Measurements from ENCODE around the gene ANKMY1.

DNA sequence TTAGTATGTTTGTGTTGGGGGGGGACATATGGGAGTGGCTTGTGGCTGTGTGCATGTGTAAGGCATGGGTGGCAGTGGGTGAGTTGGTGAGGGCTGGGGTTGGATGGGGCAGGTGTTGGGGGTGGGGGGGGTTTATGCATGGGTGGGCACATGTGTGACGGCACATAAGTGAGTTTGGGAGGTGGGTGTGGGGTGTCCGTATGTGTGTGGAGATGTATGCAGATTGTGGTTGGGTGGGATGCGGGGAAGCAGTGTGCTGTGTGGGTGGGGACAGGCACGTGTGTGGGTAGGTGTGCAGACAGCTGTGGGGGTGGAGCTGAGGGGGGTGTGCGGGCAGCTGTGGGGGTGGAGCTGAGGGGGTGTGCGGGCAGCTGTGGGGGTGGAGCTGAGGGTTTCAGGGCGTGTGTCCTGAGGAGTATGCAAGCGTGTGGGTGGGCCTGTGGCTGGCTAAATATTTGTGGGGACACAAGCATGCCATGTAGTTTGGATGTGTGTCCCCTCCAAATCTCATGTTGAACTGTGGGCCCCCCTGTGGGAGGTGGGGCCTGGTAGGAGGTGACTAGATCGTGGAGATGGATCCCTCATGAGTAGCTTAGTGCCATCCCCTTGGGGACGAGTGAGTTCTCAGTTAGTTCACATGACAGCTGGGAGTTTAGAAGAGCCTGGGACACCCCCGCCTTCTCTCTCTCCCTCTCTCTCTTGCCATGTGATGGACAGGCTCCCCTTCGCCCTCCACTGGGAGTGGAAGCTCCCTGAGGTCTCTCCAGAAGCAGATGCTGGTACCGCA lies 59.4 kb downstream of the ANKMY1 start:
- TF ChIP-seq POLR2A (IDR thresholded peaks at IDR 0.05; ENCODE audit: extremely low read depth, insufficient read length) (no peak), MYC (IDR thresholded peaks at IDR 0.05; ENCODE audit: low read depth, low read length) (no peak), MAX (IDR thresholded peaks at IDR 0.05; ENCODE audit: low read depth, low read length) (no peak)
- TF ChIP-seq, protein P1, sequence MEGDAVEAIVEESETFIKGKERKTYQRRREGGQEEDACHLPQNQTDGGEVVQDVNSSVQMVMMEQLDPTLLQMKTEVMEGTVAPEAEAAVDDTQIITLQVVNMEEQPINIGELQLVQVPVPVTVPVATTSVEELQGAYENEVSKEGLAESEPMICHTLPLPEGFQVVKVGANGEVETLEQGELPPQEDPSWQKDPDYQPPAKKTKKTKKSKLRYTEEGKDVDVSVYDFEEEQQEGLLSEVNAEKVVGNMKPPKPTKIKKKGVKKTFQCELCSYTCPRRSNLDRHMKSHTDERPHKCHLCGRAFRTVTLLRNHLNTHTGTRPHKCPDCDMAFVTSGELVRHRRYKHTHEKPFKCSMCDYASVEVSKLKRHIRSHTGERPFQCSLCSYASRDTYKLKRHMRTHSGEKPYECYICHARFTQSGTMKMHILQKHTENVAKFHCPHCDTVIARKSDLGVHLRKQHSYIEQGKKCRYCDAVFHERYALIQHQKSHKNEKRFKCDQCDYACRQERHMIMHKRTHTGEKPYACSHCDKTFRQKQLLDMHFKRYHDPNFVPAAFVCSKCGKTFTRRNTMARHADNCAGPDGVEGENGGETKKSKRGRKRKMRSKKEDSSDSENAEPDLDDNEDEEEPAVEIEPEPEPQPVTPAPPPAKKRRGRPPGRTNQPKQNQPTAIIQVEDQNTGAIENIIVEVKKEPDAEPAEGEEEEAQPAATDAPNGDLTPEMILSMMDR (IDR thresholded peaks at IDR 0.05; ENCODE audit: low read depth, low read length) = no peak

Data from NB4 (cell line).